ENCODE results near the gene RUBCN. TPM values are rescaled to one million over a fixed set of nuclear protein-coding genes. Genes with fewer than 3 reads are reported as not detected.
A peak's percentile ranks its signal among the peaks of the same experiment; 100 is the strongest.

RUBCN gene
- total RNA-seq, 2 experiments from 2014 or later = 48.4 to 50.2 TPM

GRCh38 chr3:197749601-197750395 is 13.1 kb upstream of the RUBCN start, which contains the start of gene FYTTD1:
TSS of gene FYTTD1 (plus strand) at chr3:197749883. CDS start at chr3:197749972, 89 bp downstream.
- H3K27ac Mint-ChIP-seq = peak within 1 kb of the TSS; percentile 89
- ATAC-seq = peak; percentile 89
- H3K4me3 Mint-ChIP-seq = peak within 1 kb of the TSS; percentile 87
- H3K9me3 Mint-ChIP-seq (ENCODE audit: insufficient read depth) = no peaks in the 10 kb centered on the region
- peaks cover 2% of the 10 kb centered on the region for H3K27me3 Mint-ChIP-seq (ENCODE audit: low read depth)
- peak; percentile 85 for DNase-seq
- ChIA-PET CTCF (interaction anchor here (0.8 to 1.5 kb wide), 9 partner anchors 12 to 151 kb away, joined by 3 to 6 read pairs (median 4); partner anchors contain the start of genes LRCH3 and RUBCN), POLR2A (interaction anchor here (0.6 to 2.0 kb wide), 5 partner anchors 14 to 42 kb away, joined by 3 to 12 read pairs (median 6); partner anchors contain the start of gene LRCH3)
- no peaks in the 10 kb centered on the region for H3K36me3 Mint-ChIP-seq (ENCODE audit: low read depth)
- peaks cover 36% of the 10 kb centered on the region for H3K4me1 Mint-ChIP-seq (ENCODE audit: low read depth)

- POLR2A ChIA-PET = interaction anchor here (0.8 to 1.5 kb wide), 3 partner anchors 14 to 42 kb away, joined by 4 to 6 read pairs (median 6); partner anchors contain the start of gene LRCH3
- Mint-ChIP-seq H3K27me3 (ENCODE audit: low read depth) (peaks cover 2% of the 10 kb centered on the region), H3K4me3 (peak overlapping the region; percentile 87), H3K9me3 (ENCODE audit: insufficient read depth) (no peaks in the 10 kb centered on the region), H3K4me1 (ENCODE audit: low read depth) (peaks cover 35% of the 10 kb centered on the region), H3K27ac (peak overlapping the region; percentile 89), H3K36me3 (ENCODE audit: low read depth) (no peaks in the 10 kb centered on the region)
- CTCF ChIA-PET = interaction anchor here (0.8 to 1.5 kb wide), 10 partner anchors 11 to 150 kb away, joined by 3 to 6 read pairs (median 4); partner anchors contain the start of genes LRCH3 and RUBCN
- ATAC-seq (peak; percentile 62), DNase-seq (peak; percentile 73)
Measured at GRCh38 chr3:197749315-197749600, 12.6 kb upstream of the RUBCN start.

- Mint-ChIP-seq H3K4me1 (ENCODE audit: low read depth) (peaks cover 31% of the 10 kb centered on the region), H3K27me3 (ENCODE audit: low read depth) (peaks cover 2% of the 10 kb centered on the region), H3K27ac (peak overlapping the region; percentile 89), H3K4me3 (peak overlapping the region; percentile 87), H3K36me3 (ENCODE audit: low read depth) (no peaks in the 10 kb centered on the region), H3K9me3 (ENCODE audit: insufficient read depth) (no peaks in the 10 kb centered on the region)
- ATAC-seq = no peak
- ChIA-PET POLR2A (interaction anchor here (0.8 to 1.5 kb wide), 3 partner anchors 13 to 43 kb away, joined by 4 to 6 read pairs (median 6); partner anchors contain the start of gene LRCH3), CTCF (interaction anchor here (0.8 to 1.5 kb wide), 10 partner anchors 11 to 150 kb away, joined by 3 to 6 read pairs (median 4); partner anchors contain the start of genes LRCH3 and RUBCN)
- no peak for DNase-seq
Measured at GRCh38 chr3:197748597-197749314, 12.1 kb upstream of the RUBCN start.

GRCh38 chr3:197746801-197747237 is 10.1 kb upstream of the RUBCN start:
- Mint-ChIP-seq H3K9me3 (ENCODE audit: insufficient read depth) (no peaks in the 10 kb centered on the region), H3K4me1 (ENCODE audit: low read depth) (peaks cover 18% of the 10 kb centered on the region), H3K27me3 (ENCODE audit: low read depth) (peaks cover 4% of the 10 kb centered on the region), H3K27ac (no peak overlapping the region), H3K36me3 (ENCODE audit: low read depth) (no peaks in the 10 kb centered on the region), H3K4me3 (no peak overlapping the region)
- ChIA-PET POLR2A (no interaction called here), CTCF (no interaction called here)
- DNase-seq (no peak), ATAC-seq (no peak)

- CTCF ChIA-PET = no interaction called here
- no peaks in the 10 kb centered on the region for H3K9me3 Mint-ChIP-seq (ENCODE audit: insufficient read depth)
Measured at GRCh38 chr3:197746209-197746608, 9.5 kb upstream of the RUBCN start.

GRCh38 chr3:197742787-197743186 is 6.1 kb upstream of the RUBCN start:
- POLR2A ChIA-PET = interaction anchor here (0.9 kb wide), 1 partner anchor 48 kb away, joined by 4 read pairs; the partner anchor contains the start of gene LRCH3

More at GRCh38 chr3:197746209-197746608, 9.5 kb upstream of the RUBCN start:
- no peak overlapping the region for H3K4me3 Mint-ChIP-seq
- DNase-seq (no peak), ATAC-seq (no peak)
- H3K4me1 Mint-ChIP-seq (ENCODE audit: low read depth) = peaks cover 16% of the 10 kb centered on the region
- POLR2A ChIA-PET = no interaction called here
- no peaks in the 10 kb centered on the region for H3K36me3 Mint-ChIP-seq (ENCODE audit: low read depth)
- H3K27me3 Mint-ChIP-seq (ENCODE audit: low read depth) = peaks cover 4% of the 10 kb centered on the region
- no peak overlapping the region for H3K27ac Mint-ChIP-seq

GRCh38 chr3:197737749-197738462 is 1.2 kb upstream of the RUBCN start:
- H3K27me3 Mint-ChIP-seq (ENCODE audit: low read depth) = no peaks in the 10 kb centered on the region
- peaks cover 34% of the 10 kb centered on the region for H3K4me1 Mint-ChIP-seq (ENCODE audit: low read depth)
- ChIA-PET CTCF (interaction anchor here (1.4 to 2.5 kb wide), 3 partner anchors 11 to 63 kb away, joined by 3 to 7 read pairs (median 6); no protein-coding TSS in a partner anchor), POLR2A (interaction anchor here (1.0 kb wide), 1 partner anchor 26 kb away, joined by 5 read pairs; no protein-coding TSS in a partner anchor)
- H3K36me3 Mint-ChIP-seq (ENCODE audit: low read depth) = peaks cover 11% of the 10 kb centered on the region
- no peak for ATAC-seq
- no peaks in the 10 kb centered on the region for H3K9me3 Mint-ChIP-seq (ENCODE audit: insufficient read depth)
- DNase-seq = no peak
- peak overlapping the region; percentile 89 for H3K4me3 Mint-ChIP-seq
- H3K27ac Mint-ChIP-seq = no peak overlapping the region

More at GRCh38 chr3:197742787-197743186, 6.1 kb upstream of the RUBCN start:
- peaks cover 2% of the 10 kb centered on the region for H3K27me3 Mint-ChIP-seq (ENCODE audit: low read depth)
- H3K9me3 Mint-ChIP-seq (ENCODE audit: insufficient read depth) = no peaks in the 10 kb centered on the region
- H3K27ac Mint-ChIP-seq = no peak overlapping the region
- peaks cover 4% of the 10 kb centered on the region for H3K4me1 Mint-ChIP-seq (ENCODE audit: low read depth)
- CTCF ChIA-PET = interaction anchor here (0.6 to 1.2 kb wide), 3 partner anchors 29 to 61 kb away, joined by 3 read pairs; no protein-coding TSS in a partner anchor
- H3K4me3 Mint-ChIP-seq = no peak overlapping the region
- H3K36me3 Mint-ChIP-seq (ENCODE audit: low read depth) = no peaks in the 10 kb centered on the region
- no peak for DNase-seq
- no peak for ATAC-seq

GRCh38 chr3:197737319-197737649 is 580 bp upstream of the RUBCN start:
- H3K4me3 Mint-ChIP-seq = peak overlapping the region; percentile 89
- no peaks in the 10 kb centered on the region for H3K9me3 Mint-ChIP-seq (ENCODE audit: insufficient read depth)
- H3K36me3 Mint-ChIP-seq (ENCODE audit: low read depth) = peaks cover 11% of the 10 kb centered on the region
- ATAC-seq = no peak
- H3K27ac Mint-ChIP-seq = peak overlapping the region; percentile 81
- H3K27me3 Mint-ChIP-seq (ENCODE audit: low read depth) = no peaks in the 10 kb centered on the region
- POLR2A ChIA-PET = interaction anchor here (1.0 kb wide), 1 partner anchor 25 kb away, joined by 5 read pairs; no protein-coding TSS in a partner anchor
- CTCF ChIA-PET = interaction anchor here (1.4 to 2.5 kb wide), 3 partner anchors 11 to 64 kb away, joined by 3 to 7 read pairs (median 6); no protein-coding TSS in a partner anchor
- no peak for DNase-seq
- H3K4me1 Mint-ChIP-seq (ENCODE audit: low read depth) = peaks cover 34% of the 10 kb centered on the region

GRCh38 chr3:197736010-197736490 is 654 bp downstream of the RUBCN start:
- POLR2A ChIA-PET = interaction anchor here (0.6 to 2.1 kb wide), 7 partner anchors 8 to 55 kb away, joined by 3 to 14 read pairs (median 5); partner anchors contain the start of gene LRCH3

GRCh38 chr3:197734667-197735318 is 1.9 kb downstream of the RUBCN start:
- Mint-ChIP-seq H3K4me3 (peak overlapping the region; percentile 13), H3K9me3 (ENCODE audit: insufficient read depth) (no peaks in the 10 kb centered on the region), H3K27me3 (ENCODE audit: low read depth) (no peaks in the 10 kb centered on the region), H3K4me1 (ENCODE audit: low read depth) (peaks cover 44% of the 10 kb centered on the region), H3K27ac (no peak overlapping the region), H3K36me3 (ENCODE audit: low read depth) (peaks cover 16% of the 10 kb centered on the region)
- no peak for DNase-seq
- ChIA-PET POLR2A (interaction anchor here (1.6 to 2.1 kb wide), 2 partner anchors 14 to 22 kb away, joined by 6 to 14 read pairs; no protein-coding TSS in a partner anchor), CTCF (interaction anchor here (1.1 kb wide), 1 partner anchor 16 kb away, joined by 3 read pairs; no protein-coding TSS in a partner anchor)
- no peak for ATAC-seq

More at GRCh38 chr3:197736010-197736490, 654 bp downstream of the RUBCN start:
- Mint-ChIP-seq H3K27me3 (ENCODE audit: low read depth) (no peaks in the 10 kb centered on the region), H3K9me3 (ENCODE audit: insufficient read depth) (no peaks in the 10 kb centered on the region), H3K27ac (peak overlapping the region; percentile 98), H3K4me3 (peak overlapping the region; percentile 89), H3K4me1 (ENCODE audit: low read depth) (peaks cover 37% of the 10 kb centered on the region), H3K36me3 (ENCODE audit: low read depth) (peaks cover 14% of the 10 kb centered on the region)
- CTCF ChIA-PET = interaction anchor here (0.7 to 2.5 kb wide), 6 partner anchors 13 to 65 kb away, joined by 3 to 7 read pairs (median 3); no protein-coding TSS in a partner anchor
- DNase-seq (peak; percentile 67), ATAC-seq (peak; percentile 20)
